A375 (cell line): ENCODE measurements around the gene FOXJ3. TPM values are rescaled to one million over a fixed set of nuclear protein-coding genes. Genes with fewer than 3 reads are reported as not detected.

ENCODE experiments used
- total RNA-seq: library from RNA; depleted of rRNA; stranded (reverse); fragments of >200 nt; shearing (Covaris generic); gene quantifications from 2 replicates; pipeline ENCODE4 v1.2.3, GENCODE V29; 2014; rRNA removed

Gene FOXJ3
- 31.0 and 31.1 TPM in 2 replicates for total RNA-seq

GRCh38 chr1:42335050-42335808 lies at the start of gene FOXJ3:
Gene FOXJ3 (minus strand): TSS chr1:42335235. CDS start chr1:42311093, 24,142 bp downstream.

DNA sequence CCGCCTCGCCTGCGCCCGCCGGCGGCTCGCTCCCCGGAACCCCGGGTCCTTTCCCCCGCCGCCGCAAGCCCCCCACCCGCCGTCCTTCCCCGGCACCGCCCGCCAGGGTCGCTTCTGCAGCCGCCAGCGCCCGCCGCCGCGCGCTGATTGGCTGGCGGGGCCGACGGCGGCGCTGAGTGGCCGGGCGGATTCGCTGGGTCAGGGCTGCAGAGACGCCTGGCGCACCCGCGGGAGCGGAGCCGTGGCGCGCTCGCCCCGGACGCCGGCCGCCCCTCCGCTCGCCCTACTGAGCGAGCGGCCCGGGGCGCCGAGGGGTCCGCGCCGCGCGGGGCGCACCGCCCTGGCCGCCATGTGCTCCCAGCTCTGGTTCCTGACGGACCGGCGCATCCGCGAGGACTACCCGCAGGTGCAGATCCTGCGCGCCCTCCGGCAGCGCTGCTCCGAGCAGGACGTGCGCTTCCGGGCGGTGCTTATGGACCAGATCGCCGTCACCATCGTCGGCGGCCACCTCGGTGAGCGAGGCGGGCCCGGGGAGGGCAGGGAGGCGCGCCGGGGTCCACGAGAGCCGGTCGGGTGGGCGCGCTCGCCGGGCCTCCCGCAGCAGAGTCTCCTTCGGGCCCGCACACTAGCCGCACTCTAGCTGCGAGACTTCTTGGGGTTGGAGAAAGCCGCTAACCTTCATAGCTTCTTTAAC lies 45.7 kb upstream of the FOXJ3 start, which contains the start of gene RIMKLA:
TSS of gene RIMKLA (plus strand) at position 207 of the 694 bp plus-strand sequence. CDS start at position 350, 143 bp downstream.

GRCh38 chr1:42164551-42165420 lies 170.2 kb downstream of the FOXJ3 start, which contains the start of gene GUCA2A:
Gene GUCA2A (minus strand): TSS chr1:42164745. CDS start chr1:42164712, 33 bp downstream.

GRCh38 chr1:42152907-42153600 lies 182.0 kb downstream of the FOXJ3 start, which contains the start of gene GUCA2B:
Gene GUCA2B (plus strand): TSS chr1:42153410. CDS start chr1:42153451, 41 bp downstream.

Other genes with a start within 250 kb of the FOXJ3 start
- gene GUCA2B, start 181.8 kb downstream of the FOXJ3 start, total RNA-seq, result not detected in 2 replicates
- gene GUCA2A, start 170.5 kb downstream of the FOXJ3 start, total RNA-seq, result not detected in 2 replicates
- under 0.01 and 0.05 TPM in 2 replicates for gene RIMKLA, start 45.6 kb upstream of the FOXJ3 start, total RNA-seq
- gene ZMYND12, start 120.8 kb upstream of the FOXJ3 start, total RNA-seq, result 0.08 and 0.32 TPM in 2 replicates
- 49.1 and 52.9 TPM in 2 replicates for gene PPCS, start 121.3 kb upstream of the FOXJ3 start, total RNA-seq
- 0.82 and 1.1 TPM in 2 replicates for gene CCDC30, start 128.1 kb upstream of the FOXJ3 start, total RNA-seq